MG63 (cell line): ENCODE measurements around the gene SLC9A2. TPM values are rescaled to one million over a fixed set of nuclear protein-coding genes. Genes with fewer than 3 reads are reported as not detected.

Experiments used
- DNase-seq: peaks from one replicate; pipeline ENCODE4 v3.0.0-alpha.2; 2020
- H3K27me3 ChIP-seq: fragments of 250-450 bp; sonication (Bioruptor Pico); 2 replicates; pipeline ENCODE4 v1.5.1; 2020; ENCODE audit warnings: mild to moderate bottlenecking, moderate library complexity
- H3K36me3 ChIP-seq: fragments of 250-450 bp; sonication (Bioruptor Pico); 2 replicates; pipeline ENCODE4 v1.5.1; 2020; ENCODE audit warnings: mild to moderate bottlenecking, moderate library complexity
- H3K4me3 ChIP-seq: fragments of 250-450 bp; sonication (Bioruptor Pico); 2 replicates; pipeline ENCODE4 v1.5.1; 2020; ENCODE audit warnings: mild to moderate bottlenecking, moderate library complexity
- H3K9me3 ChIP-seq: fragments of 250-450 bp; sonication (Bioruptor Pico); 2 replicates; pipeline ENCODE4 v1.5.1; 2020; ENCODE audit warnings: mild to moderate bottlenecking, moderate library complexity
- total RNA-seq: library from RNA; depleted of rRNA; stranded (reverse); fragments of >200 nt; shearing (Covaris generic); gene quantifications from 2 replicates; pipeline ENCODE4 v1.2.3, GENCODE V29; 2014; ENCODE audit warnings: low replicate concordance; rRNA removed

SLC9A2 gene, protein sequence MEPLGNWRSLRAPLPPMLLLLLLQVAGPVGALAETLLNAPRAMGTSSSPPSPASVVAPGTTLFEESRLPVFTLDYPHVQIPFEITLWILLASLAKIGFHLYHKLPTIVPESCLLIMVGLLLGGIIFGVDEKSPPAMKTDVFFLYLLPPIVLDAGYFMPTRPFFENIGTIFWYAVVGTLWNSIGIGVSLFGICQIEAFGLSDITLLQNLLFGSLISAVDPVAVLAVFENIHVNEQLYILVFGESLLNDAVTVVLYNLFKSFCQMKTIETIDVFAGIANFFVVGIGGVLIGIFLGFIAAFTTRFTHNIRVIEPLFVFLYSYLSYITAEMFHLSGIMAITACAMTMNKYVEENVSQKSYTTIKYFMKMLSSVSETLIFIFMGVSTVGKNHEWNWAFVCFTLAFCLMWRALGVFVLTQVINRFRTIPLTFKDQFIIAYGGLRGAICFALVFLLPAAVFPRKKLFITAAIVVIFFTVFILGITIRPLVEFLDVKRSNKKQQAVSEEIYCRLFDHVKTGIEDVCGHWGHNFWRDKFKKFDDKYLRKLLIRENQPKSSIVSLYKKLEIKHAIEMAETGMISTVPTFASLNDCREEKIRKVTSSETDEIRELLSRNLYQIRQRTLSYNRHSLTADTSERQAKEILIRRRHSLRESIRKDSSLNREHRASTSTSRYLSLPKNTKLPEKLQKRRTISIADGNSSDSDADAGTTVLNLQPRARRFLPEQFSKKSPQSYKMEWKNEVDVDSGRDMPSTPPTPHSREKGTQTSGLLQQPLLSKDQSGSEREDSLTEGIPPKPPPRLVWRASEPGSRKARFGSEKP
- not detected in 2 replicates for total RNA-seq

- peaks cover 41% of the 10 kb centered on the region for H3K27me3 ChIP-seq
- peak within 1 kb of the TSS; percentile 39 for H3K4me3 ChIP-seq
- no peaks in the 10 kb centered on the region for H3K9me3 ChIP-seq
- DNase-seq: peak; percentile 16
- H3K36me3 ChIP-seq: no peaks in the 10 kb centered on the region
These were observed at the start of gene SLC9A2 for GRCh38 chr2:102619414-102620319. Gene SLC9A2, plus strand, starts transcription at chr2:102619553. Its CDS starts 296 bp downstream, at chr2:102619849.

GRCh38 chr2:102575888-102576287 lies 43.5 kb upstream of the SLC9A2 start:
- Histone ChIP-seq H3K9me3 (no peaks in the 10 kb centered on the region), H3K27me3 (no peaks in the 10 kb centered on the region), H3K4me3 (no peak overlapping the region), H3K36me3 (no peaks in the 10 kb centered on the region)
- no peak for DNase-seq

GRCh38 chr2:102578376-102578775 lies 41.0 kb upstream of the SLC9A2 start:
- H3K4me3 ChIP-seq: no peak overlapping the region
- DNase-seq: no peak
- H3K27me3 ChIP-seq: no peaks in the 10 kb centered on the region
- H3K9me3 ChIP-seq: no peaks in the 10 kb centered on the region
- H3K36me3 ChIP-seq: no peaks in the 10 kb centered on the region

GRCh38 chr2:102581911-102582310 lies 37.4 kb upstream of the SLC9A2 start:
- H3K36me3 ChIP-seq: no peaks in the 10 kb centered on the region
- H3K4me3 ChIP-seq: no peak overlapping the region
- H3K9me3 ChIP-seq: no peaks in the 10 kb centered on the region
- H3K27me3 ChIP-seq: no peaks in the 10 kb centered on the region
- DNase-seq: no peak

- no peak for DNase-seq
These were observed 36.5 kb upstream of the SLC9A2 start for GRCh38 chr2:102582845-102583244.

DNA sequence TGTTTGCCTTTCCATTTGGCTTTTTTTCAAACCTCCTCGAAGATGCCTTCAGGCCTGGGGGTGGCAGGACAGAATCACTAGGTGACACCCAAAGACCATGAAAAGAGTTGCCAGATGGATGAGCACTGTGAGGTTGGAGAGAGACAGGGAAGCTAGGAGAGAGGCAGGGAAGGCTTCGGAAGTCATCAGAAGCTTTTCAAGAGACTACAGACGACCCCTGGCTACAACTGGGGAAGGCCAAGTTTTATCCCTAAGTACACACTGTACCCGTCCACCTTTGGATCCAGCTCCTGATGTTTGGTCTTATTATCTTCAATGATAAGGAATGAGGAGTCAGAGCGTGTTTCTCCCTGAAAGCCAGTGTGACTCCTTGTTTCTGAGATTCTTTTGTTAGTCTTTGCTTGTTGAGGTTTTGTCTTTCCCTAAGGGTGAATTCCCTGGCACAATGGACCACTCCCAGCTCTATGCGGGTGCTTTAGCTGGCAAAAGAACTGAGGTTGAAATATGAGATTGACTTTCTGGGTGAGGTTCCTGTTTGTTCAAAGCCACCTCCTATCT lies 33.4 kb upstream of the SLC9A2 start:
- no peak for DNase-seq
- Histone ChIP-seq H3K4me3 (no peak overlapping the region), H3K36me3 (no peaks in the 10 kb centered on the region), H3K27me3 (no peaks in the 10 kb centered on the region), H3K9me3 (no peaks in the 10 kb centered on the region)

More at GRCh38 chr2:102582845-102583244, 36.5 kb upstream of the SLC9A2 start:
- no peaks in the 10 kb centered on the region for H3K9me3 ChIP-seq
- no peaks in the 10 kb centered on the region for H3K36me3 ChIP-seq
- H3K27me3 ChIP-seq: no peaks in the 10 kb centered on the region
- no peak overlapping the region for H3K4me3 ChIP-seq

DNA sequence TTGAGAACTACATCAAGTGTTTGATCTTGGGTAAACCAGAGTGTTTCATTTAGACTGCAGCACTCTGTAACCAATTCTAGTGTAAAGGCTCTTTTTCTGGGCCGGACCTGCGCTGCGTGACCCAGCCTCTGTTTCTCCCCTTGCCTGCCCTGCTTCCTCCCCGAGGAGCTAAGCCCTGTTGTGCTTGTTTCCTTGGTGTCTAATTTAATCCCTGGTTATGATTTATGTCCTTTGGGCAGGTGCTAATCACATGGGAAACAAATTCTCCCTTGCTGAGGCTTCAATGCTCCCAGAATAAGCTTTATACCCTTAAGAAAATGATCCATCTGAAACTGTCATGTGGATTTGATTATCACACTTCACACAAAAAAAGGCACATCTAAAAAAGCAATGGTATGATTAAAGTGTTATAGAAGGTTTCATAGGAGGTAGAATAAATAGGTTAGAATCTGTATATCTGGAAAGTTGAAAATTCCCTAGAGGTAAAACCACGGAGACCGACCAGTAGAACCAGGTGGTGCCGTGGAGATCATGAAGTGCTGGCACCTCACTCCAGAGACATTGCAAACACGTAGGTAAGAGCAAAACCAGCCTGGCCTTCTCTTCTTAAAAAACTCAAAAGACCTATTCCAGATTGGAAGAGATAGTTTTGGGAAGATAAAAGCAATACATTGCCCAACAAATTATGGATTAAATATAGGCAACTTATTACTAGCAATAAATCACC lies 31.0 kb upstream of the SLC9A2 start:
- Histone ChIP-seq H3K4me3 (no peak overlapping the region), H3K36me3 (no peaks in the 10 kb centered on the region), H3K9me3 (no peaks in the 10 kb centered on the region), H3K27me3 (no peaks in the 10 kb centered on the region)
- DNase-seq: no peak

GRCh38 chr2:102589444-102589843 lies 29.9 kb upstream of the SLC9A2 start:
- DNase-seq: no peak

DNA sequence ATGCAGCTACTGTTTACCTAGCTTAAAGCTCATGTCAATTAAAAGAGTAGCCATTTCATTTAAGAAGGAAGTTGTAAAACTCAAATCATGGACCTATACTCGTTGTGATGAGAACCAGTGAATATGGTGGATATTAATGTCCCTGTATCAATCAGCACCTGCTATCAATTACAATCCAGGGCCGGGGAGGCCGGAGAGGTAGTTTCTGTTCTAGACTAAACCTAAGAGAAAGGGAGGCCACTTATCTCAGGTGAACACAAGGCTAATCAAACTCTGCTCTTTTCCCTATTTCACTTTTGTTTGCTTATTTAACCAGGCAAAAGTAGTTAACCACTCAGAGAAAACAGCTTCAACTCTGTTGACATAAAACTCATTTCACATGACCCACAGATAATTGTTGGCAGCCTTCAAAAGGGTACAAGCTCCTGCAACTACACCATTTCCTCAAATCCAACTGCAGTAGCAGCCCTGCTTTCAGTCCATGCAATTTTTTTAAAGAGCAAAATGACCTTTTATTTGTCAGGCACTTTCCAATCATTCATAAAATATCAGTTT lies 27.8 kb upstream of the SLC9A2 start:
- Histone ChIP-seq H3K27me3 (no peaks in the 10 kb centered on the region), H3K4me3 (no peak overlapping the region), H3K36me3 (no peaks in the 10 kb centered on the region), H3K9me3 (no peaks in the 10 kb centered on the region)
- DNase-seq: no peak

More at GRCh38 chr2:102589444-102589843, 29.9 kb upstream of the SLC9A2 start:
- no peaks in the 10 kb centered on the region for H3K27me3 ChIP-seq
- H3K36me3 ChIP-seq: no peaks in the 10 kb centered on the region
- no peaks in the 10 kb centered on the region for H3K9me3 ChIP-seq
- no peak overlapping the region for H3K4me3 ChIP-seq

- no peak overlapping the region for H3K4me3 ChIP-seq
- no peak for DNase-seq
- no peaks in the 10 kb centered on the region for H3K9me3 ChIP-seq
- H3K36me3 ChIP-seq: no peaks in the 10 kb centered on the region
- H3K27me3 ChIP-seq: no peaks in the 10 kb centered on the region
These were observed 26.8 kb upstream of the SLC9A2 start for GRCh38 chr2:102592601-102593000.

DNA sequence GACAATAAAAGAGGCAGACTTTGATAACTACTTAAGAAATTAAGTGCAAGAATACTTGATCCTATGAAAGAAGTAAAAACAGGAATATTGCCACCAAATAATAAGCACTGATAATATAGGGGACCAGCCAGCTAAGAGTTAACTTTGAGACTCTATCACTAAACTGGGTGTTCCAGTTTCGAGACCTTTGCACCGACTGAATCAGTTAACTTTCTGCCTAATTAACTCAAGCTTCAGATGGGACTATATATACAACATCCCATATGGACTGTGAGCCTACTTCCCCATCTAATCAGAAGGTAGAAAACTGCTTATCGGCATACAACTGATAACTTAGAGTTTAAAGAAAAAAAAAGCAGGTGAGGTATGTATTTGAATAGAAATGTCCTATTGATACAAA lies 25.8 kb upstream of the SLC9A2 start:
- no peak for DNase-seq

GRCh38 chr2:102594445-102595016 lies 24.8 kb upstream of the SLC9A2 start:
- no peak for DNase-seq
- H3K9me3 ChIP-seq: no peaks in the 10 kb centered on the region
- no peak overlapping the region for H3K4me3 ChIP-seq
- H3K27me3 ChIP-seq: no peaks in the 10 kb centered on the region
- H3K36me3 ChIP-seq: no peaks in the 10 kb centered on the region

More for the DNA sequence above, 25.8 kb upstream of the SLC9A2 start:
- Histone ChIP-seq H3K36me3 (no peaks in the 10 kb centered on the region), H3K9me3 (no peaks in the 10 kb centered on the region), H3K27me3 (no peaks in the 10 kb centered on the region), H3K4me3 (no peak overlapping the region)

- H3K9me3 ChIP-seq: no peaks in the 10 kb centered on the region
- no peaks in the 10 kb centered on the region for H3K27me3 ChIP-seq
- H3K4me3 ChIP-seq: no peak overlapping the region
- no peaks in the 10 kb centered on the region for H3K36me3 ChIP-seq
- no peak for DNase-seq
These were observed 21.6 kb upstream of the SLC9A2 start for GRCh38 chr2:102597788-102598187.

DNA sequence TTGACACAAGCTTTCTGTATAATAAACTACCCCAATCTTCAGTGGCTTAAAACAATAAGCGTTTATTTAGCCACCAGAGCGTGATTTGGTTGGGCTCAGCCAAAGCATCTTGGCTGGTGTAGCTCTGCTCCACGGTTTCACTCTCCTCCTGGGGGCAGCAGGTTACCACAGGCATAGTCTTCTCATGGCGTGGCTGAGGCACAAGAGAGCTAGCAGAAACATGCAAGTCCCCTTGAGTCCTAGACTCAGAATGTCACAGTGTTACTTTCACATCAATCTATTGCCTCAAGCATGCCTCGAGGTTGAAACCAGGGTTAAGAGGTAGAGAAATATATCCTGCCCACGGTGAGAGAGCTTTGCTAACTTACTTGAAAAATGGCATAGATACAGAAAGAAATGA lies 19.9 kb upstream of the SLC9A2 start:
- Histone ChIP-seq H3K27me3 (no peaks in the 10 kb centered on the region), H3K36me3 (no peaks in the 10 kb centered on the region), H3K9me3 (no peaks in the 10 kb centered on the region), H3K4me3 (no peak overlapping the region)
- DNase-seq: no peak

DNA sequence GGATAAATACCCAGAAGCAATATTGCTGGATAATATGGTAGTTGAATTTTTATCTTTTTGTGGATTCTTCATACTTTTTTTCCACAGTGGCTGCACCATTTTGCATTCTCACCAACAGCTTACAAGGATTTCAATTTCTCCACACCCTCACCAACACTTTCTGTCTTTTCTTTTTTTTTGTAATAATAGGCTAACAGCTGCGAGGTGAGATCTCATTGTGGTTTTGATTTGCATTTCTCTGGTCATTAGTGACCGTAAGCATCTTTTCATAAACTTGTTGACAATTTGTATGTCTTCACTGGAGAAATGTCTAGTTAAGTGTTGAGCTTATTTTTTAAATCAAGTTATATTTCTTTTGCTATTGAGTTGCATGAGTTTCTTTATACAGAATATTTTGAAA lies 17.6 kb upstream of the SLC9A2 start:
- no peaks in the 10 kb centered on the region for H3K27me3 ChIP-seq
- no peak for DNase-seq
- H3K36me3 ChIP-seq: no peaks in the 10 kb centered on the region
- H3K9me3 ChIP-seq: no peaks in the 10 kb centered on the region
- H3K4me3 ChIP-seq: no peak overlapping the region
